Liver (tissue), 9 donors: ENCODE results near the gene TERB1. TPM values are rescaled to one million over a fixed set of nuclear protein-coding genes. Genes with fewer than 3 reads are reported as not detected.

Experiments used
- DNase-seq: peaks from one replicate; pipeline ENCODE4 v3.0.0-alpha.2; 2017; ENCODE audit warnings: low spot score
- H3K27ac ChIP-seq, 2 donors: one replicate each; pipeline ENCODE4 v1.7.0; 2013; ENCODE audit warnings: inconsistent platforms in 2 of 2, low read length in 2 of 2, control low read depth in 1 of 2, low read depth in 1 of 2, mild to moderate bottlenecking in 1 of 2
- H3K27me3 ChIP-seq, 4 donors: one replicate each; pipeline versions ENCODE4 v1.6.1 to v1.7.0; 2013; ENCODE audit warnings: low read length in 3 of 4, inconsistent platforms in 1 of 4, mild to moderate bottlenecking in 1 of 4, moderate library complexity in 1 of 4; ENCODE audit not compliant: control insufficient read depth in 4 of 4, insufficient read depth in 4 of 4
- H3K36me3 ChIP-seq, 4 donors: one replicate each; pipeline versions ENCODE4 v1.6.1 to v1.7.0; 2013; ENCODE audit warnings: low read length in 3 of 4, mild to moderate bottlenecking in 3 of 4, low read depth in 1 of 4, moderate library complexity in 1 of 4; ENCODE audit not compliant: control insufficient read depth in 4 of 4, insufficient read depth in 3 of 4
- H3K4me1 ChIP-seq, 4 donors: one replicate each; pipeline versions ENCODE4 v1.6.1 to v1.7.0; 2013; ENCODE audit warnings: low read length in 3 of 4, mild to moderate bottlenecking in 3 of 4, moderate library complexity in 1 of 4; ENCODE audit not compliant: control insufficient read depth in 4 of 4, insufficient read depth in 4 of 4
- H3K4me3 ChIP-seq, 3 donors: one replicate each; pipeline versions ENCODE4 v1.6.1 to v1.7.0; 2013; ENCODE audit warnings: low read length in 3 of 3, control low read depth in 1 of 3, low read depth in 1 of 3, mild to moderate bottlenecking in 1 of 3
- H3K9ac ChIP-seq, 2 donors: one replicate each; pipeline ENCODE4 v1.7.0; 2013; ENCODE audit warnings: low read length in 2 of 2, mild to moderate bottlenecking in 2 of 2, moderate library complexity in 2 of 2, control low read depth in 1 of 2, low read depth in 1 of 2
- H3K9me3 ChIP-seq, 4 donors: one replicate each; pipeline versions ENCODE4 v1.6.1 to v1.7.0; 2013; ENCODE audit warnings: low read length in 3 of 4; ENCODE audit not compliant: control insufficient read depth in 4 of 4
- CTCF ChIP-seq: fragments of 150-350 bp; IDR thresholded peaks from 2 replicates; pipeline ENCODE4 v1.5.1; 2017; ENCODE audit warnings: improper control_type of control experiment, low read depth, low read length; ENCODE audit not compliant: missing input control
- EGR1 ChIP-seq, 2 donors: IDR thresholded peaks; 2 replicates each; pipeline ENCODE4 v1.6.1; 2016 to 2018; ENCODE audit warnings: antibody characterized with exemption in 2 of 2, low read depth in 2 of 2
- GABPA ChIP-seq, 2 donors: IDR thresholded peaks in 1 of 2; conservative IDR thresholded peaks in 1 of 2; 2 replicates each; pipeline ENCODE4 v1.6.1; 2016; ENCODE audit warnings: antibody characterized with exemption in 2 of 2, mild to moderate bottlenecking in 1 of 2, moderate library complexity in 1 of 2
- HNF4A ChIP-seq, 2 donors: conservative IDR thresholded peaks; 2 replicates each; pipeline ENCODE4 v1.6.1; 2016; ENCODE audit warnings: antibody characterized with exemption in 2 of 2, mild to moderate bottlenecking in 2 of 2
- JUND ChIP-seq, 2 donors: IDR thresholded peaks; 2 replicates each; pipeline ENCODE4 v1.6.1; 2016; ENCODE audit warnings: antibody characterized with exemption in 2 of 2
- RAD21 ChIP-seq, 2 donors: IDR thresholded peaks; 2 replicates each; pipeline ENCODE4 v1.6.1; 2016; ENCODE audit warnings: antibody characterized with exemption in 2 of 2, mild to moderate bottlenecking in 2 of 2
- RXRA ChIP-seq, 2 donors: IDR thresholded peaks; 2 replicates each; pipeline ENCODE4 v1.6.1; 2017 to 2018; ENCODE audit warnings: antibody characterized with exemption in 2 of 2, mild to moderate bottlenecking in 1 of 2
- SP1 ChIP-seq: IDR thresholded peaks from 2 replicates; pipeline ENCODE4 v1.6.1; 2018; ENCODE audit warnings: antibody characterized with exemption, mild to moderate bottlenecking
- WGBS: extraction: QIAGEN DNeasy Blood & Tissue Kit; methylation state at CpG from one replicate; pipeline ENCODE4 v1.1.7; 2013; 5-methylcytosine and 5-hydroxymethylcytosine counted together
- polyA plus RNA-seq, 2 donors: library from polyadenylated mRNA; stranded (reverse) in 1 of 2; unstranded in 1 of 2; fragments of 200-250 nt in 1 of 2; fragments of >200 nt in 1 of 2; fragmentation: Nextera tagmentation in 1 of 2; extraction: Ambion mirVana in 1 of 2; gene quantifications; one replicate each; pipeline versions ENCODE4 v1.2.1 to v1.2.3, GENCODE V29; 2013 to 2015
- total RNA-seq, 2 donors: library from RNA; depleted of rRNA; stranded (reverse); fragments of >200 nt; gene quantifications; one replicate each; pipeline ENCODE4 v1.2.3, GENCODE V29; 2014
- TF ChIP-seq, protein P1 (sequence below): IDR thresholded peaks from 2 replicates; pipeline ENCODE4 v1.6.1; 2016; ENCODE audit warnings: antibody characterized with exemption
- TF ChIP-seq, protein P2 (sequence below): IDR thresholded peaks from 2 replicates; pipeline ENCODE4 v1.6.1; 2016; ENCODE audit warnings: antibody characterized with exemption, mild to moderate bottlenecking
- donor health status: healthy.
- donor health status: healthy.
- donor health status: healthy.
- donor health status: healthy.
- donor health status: healthy.

The TERB1 gene
- total and polyA plus RNA-seq, 4 donors, result 0.08 to 0.17 TPM; not detected in 2

DNA sequence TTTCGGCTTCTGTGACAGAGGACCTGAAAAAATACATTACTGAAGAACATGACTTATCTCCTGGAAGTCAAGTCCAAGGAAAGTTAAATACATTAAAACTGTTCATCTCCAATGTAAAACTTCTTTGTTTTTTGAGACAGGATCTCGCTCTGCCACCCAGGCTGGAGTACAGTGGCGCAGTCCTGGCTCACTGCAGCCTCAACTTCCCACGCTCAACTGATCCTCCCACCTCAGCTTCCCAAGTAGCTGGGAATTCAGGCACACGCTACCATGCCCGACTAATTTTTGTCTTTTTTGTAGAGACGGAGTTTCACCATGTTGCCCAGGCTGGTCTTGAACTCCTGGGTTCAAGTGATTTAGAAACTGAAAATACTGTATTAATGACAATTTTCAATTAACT is 9.7 kb upstream of the TERB1 start:
- no peaks in the 10 kb centered on the region for H3K4me1 ChIP-seq
- no peaks in the 10 kb centered on the region for H3K27me3 ChIP-seq
- H3K36me3 ChIP-seq, result peaks cover 2 to 48% (median 36%) of the 10 kb centered on the region in 4 donors
- no peak overlapping the region for H3K9ac ChIP-seq
- no peak for TF ChIP-seq SP1
- TF ChIP-seq GABPA (IDR thresholded peaks at IDR 0.05 in 1 of 2, conservative IDR thresholded peaks at IDR 0.05 in 1 of 2), result no peak
- no peak for TF ChIP-seq CTCF
- WGBS, result 97% methylated on average over 7 of the region's 7 CpGs
- H3K27ac ChIP-seq, result no peak overlapping the region
- no peak overlapping the region for H3K4me3 ChIP-seq
- DNase-seq, result no peak
- H3K9me3 ChIP-seq, result no peaks in the 10 kb centered on the region

DNA sequence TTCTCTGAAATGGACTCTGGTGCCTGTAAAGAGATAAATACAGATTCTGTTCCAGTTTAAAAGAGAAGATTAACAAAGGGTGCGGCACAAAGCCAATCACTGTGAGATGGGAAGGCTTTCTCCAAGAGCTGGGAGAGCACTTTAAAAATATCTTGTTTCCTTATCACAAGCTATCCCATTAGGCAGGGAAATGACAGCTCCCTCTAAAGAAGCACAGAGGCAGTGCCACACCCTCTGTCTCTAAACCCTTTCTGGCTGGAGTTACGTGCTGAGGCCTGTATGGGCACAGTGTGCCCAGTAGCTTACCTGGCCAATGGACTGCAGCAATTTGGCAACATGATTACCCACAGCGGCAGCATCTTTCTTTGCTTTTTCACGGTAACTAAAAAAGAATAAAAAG is 9.0 kb upstream of the TERB1 start:
- TF ChIP-seq CTCF (no peak), GABPA (IDR thresholded peaks at IDR 0.05 in 1 of 2, conservative IDR thresholded peaks at IDR 0.05 in 1 of 2) (no peak), RXRA (IDR thresholded peaks at IDR 0.05) (no peak), RAD21 (IDR thresholded peaks at IDR 0.05) (no peak), HNF4A (conservative IDR thresholded peaks at IDR 0.05) (no peak), EGR1 (IDR thresholded peaks at IDR 0.05; ENCODE audit: low read depth in 2 of 2) (no peak), JUND (IDR thresholded peaks at IDR 0.05) (no peak)
- TF ChIP-seq, protein P1, sequence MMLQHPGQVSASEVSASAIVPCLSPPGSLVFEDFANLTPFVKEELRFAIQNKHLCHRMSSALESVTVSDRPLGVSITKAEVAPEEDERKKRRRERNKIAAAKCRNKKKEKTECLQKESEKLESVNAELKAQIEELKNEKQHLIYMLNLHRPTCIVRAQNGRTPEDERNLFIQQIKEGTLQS, result no peak
- TF ChIP-seq, protein P2, sequence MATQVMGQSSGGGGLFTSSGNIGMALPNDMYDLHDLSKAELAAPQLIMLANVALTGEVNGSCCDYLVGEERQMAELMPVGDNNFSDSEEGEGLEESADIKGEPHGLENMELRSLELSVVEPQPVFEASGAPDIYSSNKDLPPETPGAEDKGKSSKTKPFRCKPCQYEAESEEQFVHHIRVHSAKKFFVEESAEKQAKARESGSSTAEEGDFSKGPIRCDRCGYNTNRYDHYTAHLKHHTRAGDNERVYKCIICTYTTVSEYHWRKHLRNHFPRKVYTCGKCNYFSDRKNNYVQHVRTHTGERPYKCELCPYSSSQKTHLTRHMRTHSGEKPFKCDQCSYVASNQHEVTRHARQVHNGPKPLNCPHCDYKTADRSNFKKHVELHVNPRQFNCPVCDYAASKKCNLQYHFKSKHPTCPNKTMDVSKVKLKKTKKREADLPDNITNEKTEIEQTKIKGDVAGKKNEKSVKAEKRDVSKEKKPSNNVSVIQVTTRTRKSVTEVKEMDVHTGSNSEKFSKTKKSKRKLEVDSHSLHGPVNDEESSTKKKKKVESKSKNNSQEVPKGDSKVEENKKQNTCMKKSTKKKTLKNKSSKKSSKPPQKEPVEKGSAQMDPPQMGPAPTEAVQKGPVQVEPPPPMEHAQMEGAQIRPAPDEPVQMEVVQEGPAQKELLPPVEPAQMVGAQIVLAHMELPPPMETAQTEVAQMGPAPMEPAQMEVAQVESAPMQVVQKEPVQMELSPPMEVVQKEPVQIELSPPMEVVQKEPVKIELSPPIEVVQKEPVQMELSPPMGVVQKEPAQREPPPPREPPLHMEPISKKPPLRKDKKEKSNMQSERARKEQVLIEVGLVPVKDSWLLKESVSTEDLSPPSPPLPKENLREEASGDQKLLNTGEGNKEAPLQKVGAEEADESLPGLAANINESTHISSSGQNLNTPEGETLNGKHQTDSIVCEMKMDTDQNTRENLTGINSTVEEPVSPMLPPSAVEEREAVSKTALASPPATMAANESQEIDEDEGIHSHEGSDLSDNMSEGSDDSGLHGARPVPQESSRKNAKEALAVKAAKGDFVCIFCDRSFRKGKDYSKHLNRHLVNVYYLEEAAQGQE, result no peak
- WGBS, result 96% methylated on average over 4 of the region's 4 CpGs
- Histone ChIP-seq H3K27me3 (no peaks in the 10 kb centered on the region), H3K36me3 (peaks cover 0 to 51% (median 37%) of the 10 kb centered on the region in 4 donors), H3K9ac (no peak overlapping the region), H3K4me3 (no peak overlapping the region), H3K9me3 (no peaks in the 10 kb centered on the region), H3K27ac (no peak overlapping the region), H3K4me1 (no peaks in the 10 kb centered on the region)
- no peak for DNase-seq
